Type B pancreatic cell (in vitro differentiated cells): ENCODE results near the gene KLHL14. TPM values are rescaled to one million over a fixed set of nuclear protein-coding genes. Genes with fewer than 3 reads are reported as not detected.

Experiments
- DNase-seq: peaks from one replicate; pipeline ENCODE4 v3.0.0; 2021; ENCODE audit warnings: mixed read lengths; ENCODE audit not compliant: unreplicated experiment; ENCODE audit errors: extremely low spot score
- H3K27ac Mint-ChIP-seq: 2 replicates; pipeline ENCODE4 v1.8.0; 2021; ENCODE audit warnings: mild to moderate bottlenecking, mixed read lengths
- H3K27me3 Mint-ChIP-seq: 2 replicates; pipeline ENCODE4 v1.8.0; 2021; ENCODE audit warnings: mixed read lengths
- H3K36me3 Mint-ChIP-seq: 2 replicates; pipeline ENCODE4 v1.8.0; 2021; ENCODE audit warnings: mixed read lengths
- H3K4me1 Mint-ChIP-seq: one replicate; pipeline ENCODE4 v1.8.0; 2021; ENCODE audit warnings: mixed read lengths; ENCODE audit not compliant: unreplicated experiment
- H3K4me3 Mint-ChIP-seq: 2 replicates; pipeline ENCODE4 v1.8.0; 2021; ENCODE audit warnings: mild to moderate bottlenecking, mixed read lengths
- H3K9me3 Mint-ChIP-seq: 2 replicates; pipeline ENCODE4 v1.8.0; 2021; ENCODE audit warnings: mixed read lengths
- total RNA-seq: library from RNA; stranded (reverse); gene quantifications from 2 replicates; pipeline ENCODE4 v1.2.1, GENCODE V29; 2021; ENCODE audit warnings: low replicate concordance
- TF ChIP-seq, protein P1 (sequence below): fragments of 200-600 bp; sonication (generic); conservative IDR thresholded peaks from 2 replicates; pipeline ENCODE4 v1.5.0; 2021; ENCODE audit warnings: antibody characterized with exemption, mild to moderate bottlenecking

Gene KLHL14
- total RNA-seq, 1 donor from 2014 or later = 6.1 TPM

DNA sequence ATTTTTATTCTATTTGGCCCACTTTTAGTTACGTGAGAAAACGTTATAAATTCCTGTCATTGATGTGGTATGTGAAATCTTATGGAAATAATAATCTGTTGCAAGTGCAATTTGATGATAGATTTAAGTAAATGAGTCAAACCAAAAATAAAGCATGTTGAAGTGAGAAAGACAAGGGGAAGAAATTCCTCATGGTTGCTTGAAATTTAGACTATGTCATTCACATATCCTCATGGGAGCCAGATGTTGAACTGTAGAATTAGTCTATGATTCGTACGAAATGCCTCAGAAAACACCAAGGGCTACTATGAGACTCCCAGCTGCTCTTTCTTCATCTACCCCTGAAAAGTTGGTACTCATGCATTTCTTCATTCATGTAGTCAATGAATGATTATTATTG is 55.7 kb downstream of the KLHL14 start:
- H3K9me3 Mint-ChIP-seq = no peaks in the 10 kb centered on the region

DNA sequence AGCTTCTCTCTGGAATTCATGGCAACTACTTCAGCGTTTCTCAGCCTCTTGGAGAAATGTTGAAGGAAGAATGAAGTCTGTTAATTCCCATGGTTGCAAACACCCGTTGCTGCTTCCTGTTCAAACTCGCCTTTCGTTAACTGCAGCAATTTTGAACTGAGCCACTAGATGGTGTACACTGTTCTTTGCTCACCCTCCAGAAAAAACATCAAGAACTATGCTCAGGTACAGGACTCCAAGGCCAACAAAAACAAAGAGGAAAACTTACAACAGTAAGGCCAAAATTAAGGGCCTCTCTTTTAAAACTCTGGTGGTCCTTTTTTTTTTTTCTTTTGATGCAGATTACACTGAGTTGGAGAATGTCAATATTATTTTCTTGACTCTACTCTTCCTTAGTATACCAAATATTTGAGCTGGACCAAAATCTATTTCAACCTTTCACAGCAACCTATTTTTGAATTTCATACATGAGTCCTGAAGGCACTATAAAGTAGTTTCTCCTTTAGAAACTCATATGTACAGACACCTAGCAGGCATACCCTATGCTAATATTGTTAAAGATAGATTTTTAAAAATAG is 58.2 kb downstream of the KLHL14 start:
- H3K27ac Mint-ChIP-seq = no peak overlapping the region
- DNase-seq = no peak
- no peak overlapping the region for H3K4me3 Mint-ChIP-seq
- peaks cover 6% of the 10 kb centered on the region for H3K27me3 Mint-ChIP-seq
- H3K9me3 Mint-ChIP-seq = no peaks in the 10 kb centered on the region
- TF ChIP-seq, protein P1, sequence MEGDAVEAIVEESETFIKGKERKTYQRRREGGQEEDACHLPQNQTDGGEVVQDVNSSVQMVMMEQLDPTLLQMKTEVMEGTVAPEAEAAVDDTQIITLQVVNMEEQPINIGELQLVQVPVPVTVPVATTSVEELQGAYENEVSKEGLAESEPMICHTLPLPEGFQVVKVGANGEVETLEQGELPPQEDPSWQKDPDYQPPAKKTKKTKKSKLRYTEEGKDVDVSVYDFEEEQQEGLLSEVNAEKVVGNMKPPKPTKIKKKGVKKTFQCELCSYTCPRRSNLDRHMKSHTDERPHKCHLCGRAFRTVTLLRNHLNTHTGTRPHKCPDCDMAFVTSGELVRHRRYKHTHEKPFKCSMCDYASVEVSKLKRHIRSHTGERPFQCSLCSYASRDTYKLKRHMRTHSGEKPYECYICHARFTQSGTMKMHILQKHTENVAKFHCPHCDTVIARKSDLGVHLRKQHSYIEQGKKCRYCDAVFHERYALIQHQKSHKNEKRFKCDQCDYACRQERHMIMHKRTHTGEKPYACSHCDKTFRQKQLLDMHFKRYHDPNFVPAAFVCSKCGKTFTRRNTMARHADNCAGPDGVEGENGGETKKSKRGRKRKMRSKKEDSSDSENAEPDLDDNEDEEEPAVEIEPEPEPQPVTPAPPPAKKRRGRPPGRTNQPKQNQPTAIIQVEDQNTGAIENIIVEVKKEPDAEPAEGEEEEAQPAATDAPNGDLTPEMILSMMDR = peak; percentile 85
- H3K36me3 Mint-ChIP-seq = no peaks in the 10 kb centered on the region
- peaks cover 3% of the 10 kb centered on the region for H3K4me1 Mint-ChIP-seq

More for the DNA sequence above, 55.7 kb downstream of the KLHL14 start:
- Mint-ChIP-seq H3K27ac (no peak overlapping the region), H3K27me3 (peaks cover 3% of the 10 kb centered on the region), H3K4me3 (no peak overlapping the region), H3K4me1 (peaks cover 3% of the 10 kb centered on the region), H3K36me3 (no peaks in the 10 kb centered on the region)
- TF ChIP-seq, protein P1 = no peak
- DNase-seq = no peak

DNA sequence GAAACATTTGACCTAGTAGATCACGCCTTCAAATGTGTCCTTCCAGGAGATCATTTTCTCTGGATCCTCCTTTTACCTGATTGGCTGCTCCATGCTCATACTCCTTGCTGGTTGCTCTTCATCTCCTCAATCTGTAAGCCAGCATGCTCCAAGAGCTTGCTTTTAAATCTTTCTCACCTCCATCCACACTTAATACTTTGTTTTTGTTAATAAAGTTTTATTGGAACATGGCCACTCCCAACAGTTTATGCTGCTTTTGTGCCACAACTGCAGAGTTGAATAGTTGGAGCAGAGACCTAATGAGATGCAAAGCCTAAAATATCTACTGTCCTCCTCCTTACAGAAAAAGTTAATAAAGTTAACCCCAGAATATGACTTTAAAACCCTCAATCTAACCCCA is 60.0 kb downstream of the KLHL14 start:
- Mint-ChIP-seq H3K36me3 (no peaks in the 10 kb centered on the region), H3K4me3 (no peak overlapping the region), H3K27me3 (peaks cover 3% of the 10 kb centered on the region), H3K4me1 (peaks cover 4% of the 10 kb centered on the region), H3K9me3 (no peaks in the 10 kb centered on the region), H3K27ac (no peak overlapping the region)
- DNase-seq = no peak
- TF ChIP-seq, protein P1 = no peak

DNA sequence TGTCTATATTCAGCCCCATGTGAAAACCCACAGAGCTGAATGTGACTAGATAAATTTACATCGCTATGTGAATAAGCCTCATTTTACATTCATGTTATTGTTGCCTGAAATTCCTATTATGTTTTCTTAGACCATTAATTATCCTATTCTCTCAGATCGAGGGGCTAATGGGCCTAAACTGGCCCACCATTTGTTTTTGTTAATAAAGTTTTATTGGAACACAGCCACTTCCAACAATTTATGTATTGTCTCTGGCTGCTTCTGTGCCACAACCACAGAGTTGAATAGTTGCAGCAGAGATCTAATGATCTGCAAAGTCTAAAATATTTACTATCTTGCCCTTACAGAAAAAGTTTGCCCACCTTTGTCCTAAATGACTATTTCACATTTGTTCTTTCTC is 61.0 kb downstream of the KLHL14 start:
- Mint-ChIP-seq H3K27me3 (peaks cover 3% of the 10 kb centered on the region), H3K9me3 (no peaks in the 10 kb centered on the region), H3K4me1 (peaks cover 8% of the 10 kb centered on the region), H3K36me3 (no peaks in the 10 kb centered on the region), H3K27ac (no peak overlapping the region), H3K4me3 (no peak overlapping the region)
- TF ChIP-seq, protein P1 = no peak
- no peak for DNase-seq

DNA sequence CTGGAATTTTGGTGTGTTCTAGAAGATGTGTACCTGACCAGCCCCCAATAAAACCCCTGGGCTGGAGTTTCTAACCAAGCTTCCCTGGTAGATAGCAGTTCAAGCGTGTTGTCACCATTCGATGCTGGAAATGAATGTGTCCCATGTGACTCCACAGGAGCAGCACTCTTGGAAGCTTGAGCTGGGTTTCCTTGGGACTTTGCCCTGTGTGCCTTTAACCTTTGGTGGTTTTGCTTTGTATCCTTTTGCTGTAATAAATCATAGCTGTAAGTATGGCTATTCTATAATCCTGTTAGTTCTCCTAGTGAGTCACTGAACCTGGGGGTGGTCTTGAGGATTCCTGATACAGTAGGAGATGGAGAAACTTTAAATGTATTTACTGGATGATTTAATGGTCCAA is 65.2 kb downstream of the KLHL14 start:
- Mint-ChIP-seq H3K36me3 (no peaks in the 10 kb centered on the region), H3K9me3 (no peaks in the 10 kb centered on the region), H3K27ac (no peak overlapping the region), H3K27me3 (peaks cover 6% of the 10 kb centered on the region), H3K4me1 (peaks cover 4% of the 10 kb centered on the region), H3K4me3 (no peak overlapping the region)
- TF ChIP-seq, protein P1 = no peak
- no peak for DNase-seq

DNA sequence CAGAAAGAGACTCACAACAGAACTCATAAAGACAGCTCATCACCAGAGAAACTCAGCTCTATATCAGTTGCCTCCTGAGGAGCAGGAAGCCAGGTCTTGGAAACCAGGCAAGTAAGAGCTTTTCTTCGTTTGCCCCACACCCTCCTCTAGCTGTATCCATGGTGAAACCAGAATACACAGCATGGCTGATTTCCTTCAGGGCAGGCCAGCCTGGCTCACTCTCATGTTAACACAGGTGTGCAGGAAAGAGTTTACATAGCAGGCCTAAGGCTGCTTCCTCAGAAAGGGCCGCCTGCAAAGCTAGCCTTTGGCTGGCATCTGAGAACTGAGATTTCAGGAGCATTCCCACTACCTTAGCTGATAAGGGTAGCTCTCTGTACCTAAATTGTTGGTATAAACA is 65.7 kb downstream of the KLHL14 start:
- H3K4me1 Mint-ChIP-seq = peaks cover 4% of the 10 kb centered on the region
- no peak overlapping the region for H3K4me3 Mint-ChIP-seq
- TF ChIP-seq, protein P1 = no peak
- no peaks in the 10 kb centered on the region for H3K36me3 Mint-ChIP-seq
- H3K27me3 Mint-ChIP-seq = peaks cover 6% of the 10 kb centered on the region
- DNase-seq = no peak
- H3K27ac Mint-ChIP-seq = no peak overlapping the region
- H3K9me3 Mint-ChIP-seq = no peaks in the 10 kb centered on the region
